Heart left ventricle (tissue), 16 donors: ENCODE measurements around the gene TMEM272. TPM values are rescaled to one million over a fixed set of nuclear protein-coding genes. Genes with fewer than 3 reads are reported as not detected.

ENCODE experiments used
- ATAC-seq, 4 donors: fragments of 200-7000 bp; cut with Tn5 transposase; one replicate each; pipeline ENCODE4 v1.9.1; 2020 to 2022; ENCODE audit warnings: moderate library complexity in 4 of 4, mild to moderate bottlenecking in 3 of 4, moderate number of reproducible peaks in 1 of 4
- DNase-seq, 5 donors: peaks; one replicate each; pipeline ENCODE4 v3.0.0-alpha.2; 2020
- H3K27ac ChIP-seq, 12 donors: fragments of 200-600 bp; sonication (generic) in 4 of 12; one replicate each; pipeline versions ENCODE4 v1.5.0 to v1.8.0; 2016 to 2022; ENCODE audit warnings: mild to moderate bottlenecking in 2 of 12
- H3K27me3 ChIP-seq, 9 donors: fragments of 200-600 bp; sonication (generic) in 2 of 9; one replicate each; pipeline versions ENCODE4 v1.5.1 to v1.8.0; 2016 to 2022; ENCODE audit warnings: mild to moderate bottlenecking in 3 of 9
- H3K36me3 ChIP-seq, 9 donors: fragments of 200-600 bp; sonication (generic) in 2 of 9; one replicate each; pipeline versions ENCODE4 v1.5.0 to v1.8.0; 2018 to 2022; ENCODE audit warnings: mild to moderate bottlenecking in 2 of 9
- H3K4me1 ChIP-seq, 12 donors: fragments of 200-600 bp; sonication (generic) in 4 of 12; one replicate each; pipeline versions ENCODE4 v1.5.0 to v1.8.0; 2016 to 2022; ENCODE audit warnings: mild to moderate bottlenecking in 3 of 12
- H3K4me3 ChIP-seq, 12 donors: fragments of 200-600 bp; sonication (generic) in 4 of 12; one replicate each; pipeline versions ENCODE4 v1.5.0 to v1.8.0; 2017 to 2022; ENCODE audit warnings: mild to moderate bottlenecking in 9 of 12, moderate library complexity in 4 of 12
- H3K9me3 ChIP-seq, 12 donors: fragments of 200-600 bp; sonication (generic) in 4 of 12; one replicate each; pipeline versions ENCODE4 v1.5.0 to v1.8.0; 2016 to 2022; ENCODE audit warnings: mild to moderate bottlenecking in 1 of 12
- CTCF ChIP-seq, 12 donors: fragments of 200-600 bp; sonication (generic) in 4 of 12; IDR thresholded peaks; one replicate each; pipeline versions ENCODE4 v1.5.0 to v1.8.0; 2018 to 2022; ENCODE audit warnings: antibody characterized with exemption in 12 of 12, mild to moderate bottlenecking in 5 of 12
- POLR2A ChIP-seq, 2 donors: fragments of 450-650 bp; IDR thresholded peaks; one replicate each; pipeline ENCODE4 v1.6.1; 2017; ENCODE audit warnings: antibody characterized with exemption in 2 of 2, mild to moderate bottlenecking in 2 of 2, moderate library complexity in 2 of 2
- WGBS, 4 donors: extraction: QIAGEN DNeasy Blood & Tissue Kit in 2 of 4; methylation state at CpG; one replicate each; pipeline versions ENCODE4 v1.1.5 to v1.1.7; 2013 to 2018; 5-methylcytosine and 5-hydroxymethylcytosine counted together
- intact Hi-C, 10 donors: fragments of 100-400 bp; cut with DNase I; formaldehyde crosslinking; loops; one replicate each; pipeline versions ENCODE4 v1.11.1 to v1.14.2; 2022
- polyA plus RNA-seq, 2 donors: library from polyadenylated mRNA; stranded (reverse); fragments of 200-250 nt; gene quantifications; one replicate each; pipeline ENCODE4 v1.2.3, GENCODE V29; 2013
- total RNA-seq, 9 donors: library from RNA; depleted of rRNA in 2 of 9; stranded (reverse); fragments of >200 nt in 2 of 9; fragmentation: NEBNext Ultra II Directional in 3 of 9; extraction: Animal tissue kit (Norgen Biotek cat#: 25700) in 3 of 9; gene quantifications; one replicate each; pipeline versions ENCODE4 v1.1.0 to v1.2.4, GENCODE V29; 2016 to 2023
- donor health status: ischemic (EF 13 %, LVEDD 7.1; RV severe dilation, severe dysfunction).
- donor health status: healthy with polysubstance abuse.
- donor health status: DM: no; HTN: yes; CAD: no.
- donor health status: DM: no; HTN: no; CAD: no.
- donor health status: ischemic (EF 25% LVEDD 6.9; RV normal size, moderate dysfunction).
- donor health status: ischemic (EF 25% LVEDD 5.7; RV mildly dilated, moderate dysfunction).
- donor health status: healthy.
- donor health status: DM: yes; HTN: yes; CAD: no.
- donor health status: ischemic (EF 35%, LVEDD 5.7; RV mildly dilated, moderate dysfunction).
- donor health status: nonischemic (EF 11% LVEDD 7.7; RV severe dilation, severe dysfunction).
- donor health status: DM: yes; HTN: yes; CAD: no.
- donor health status: PGD.
- donor health status: ischemic (EF 29% LVEDD 5.4; RV normal size, mild dysfunction).
- donor health status: nonischemic (EF 23%, LVEDD 6.1; RV moderate dilation, normal function).

TMEM272 gene
- total and polyA plus RNA-seq, 11 donors: 0.14 to 1.6 (median 0.33) TPM; not detected in 1

- H3K27ac ChIP-seq: peak overlapping the region; percentile 97 to 100 (median 100)
- no peaks in the 10 kb centered on the region for H3K27me3 ChIP-seq
- DNase-seq (peak in 4 of 5 donors; percentile 47 to 57 (median 49)), ATAC-seq (no peak)
- H3K36me3 ChIP-seq: no peaks in the 10 kb centered on the region
- H3K9me3 ChIP-seq: no peaks in the 10 kb centered on the region
- intact Hi-C loops: loop anchor here (2.0 to 10.0 kb wide), 7 partner anchors 217 to 848 kb away; partner anchors contain the start of genes INTS6 (in 8 of the 10), WDFY2 (in 4 of the 10), FAM124A (in 1 of the 10) and SUGT1 (in 1 of the 10)
- H3K4me3 ChIP-seq: peak overlapping the region; percentile 60 to 97 (median 78)
- TF ChIP-seq CTCF (IDR thresholded peaks at IDR 0.05) (no peak), POLR2A (IDR thresholded peaks at IDR 0.05) (no peak)
- H3K4me1 ChIP-seq: peaks cover 6 to 62% (median 41%) of the 10 kb centered on the region in 12 donors
- WGBS, 4 donors: 16 to 19% (median 17%) methylated on average over 29 to 31 of the region's 31 CpGs
These were observed 40.4 kb downstream of the TMEM272 start for GRCh38 chr13:51804295-51805172.

GRCh38 chr13:51803422-51804294 is 41.3 kb downstream of the TMEM272 start, which contains the start of gene DHRS12:
DHRS12 (minus strand) TSS chr13:51804163; CDS start chr13:51799659, 4,504 bp downstream.
- Histone ChIP-seq H3K27ac (peak within 1 kb of the TSS; percentile 97 to 100 (median 100)), H3K4me1 (peaks cover 6 to 62% (median 41%) of the 10 kb centered on the region in 12 donors), H3K27me3 (no peaks in the 10 kb centered on the region), H3K4me3 (peak within 1 kb of the TSS; percentile 60 to 97 (median 78)), H3K9me3 (no peaks in the 10 kb centered on the region), H3K36me3 (peaks cover 0 to 6% (median 0%) of the 10 kb centered on the region in 9 donors)
- peak; percentile 94 to 96 (median 95) for DNase-seq
- ATAC-seq: peak; percentile 70 to 93 (median 88)
- intact Hi-C loops: loop anchor here (2.0 to 10.0 kb wide), 8 partner anchors 216 to 849 kb away; partner anchors contain the start of genes INTS6 (in 8 of the 10), WDFY2 (in 5 of the 10), FAM124A (in 1 of the 10) and SUGT1 (in 1 of the 10)
- TF ChIP-seq CTCF (IDR thresholded peaks at IDR 0.05) (peak in 3 of 12 donors; percentile 6 to 27 (median 19)), POLR2A (IDR thresholded peaks at IDR 0.05) (peak in 1 of 2 donors; percentile 94)
- WGBS, 4 donors: 0 to 1% (median 0%) methylated on average over 13 to 91 of the region's 91 CpGs

GRCh38 chr13:51802631-51803418 is 42.2 kb downstream of the TMEM272 start:
- no peak for ATAC-seq
- H3K27me3 ChIP-seq: no peaks in the 10 kb centered on the region
- H3K4me1 ChIP-seq: peaks cover 6 to 62% (median 41%) of the 10 kb centered on the region in 12 donors
- H3K27ac ChIP-seq: peak overlapping the region; percentile 97 to 100 (median 100)
- 49 to 55% (median 49%) methylated on average over 9 of the region's 9 CpGs for WGBS, 4 donors
- H3K9me3 ChIP-seq: no peaks in the 10 kb centered on the region
- no peak for TF ChIP-seq POLR2A (IDR thresholded peaks at IDR 0.05)
- no peak for TF ChIP-seq CTCF (IDR thresholded peaks at IDR 0.05)
- H3K4me3 ChIP-seq: peak overlapping the region; percentile 60 to 97 (median 78)
- DNase-seq: no peak
- intact Hi-C loops: loop anchor here (2.0 to 10.0 kb wide), 7 partner anchors 216 to 849 kb away; partner anchors contain the start of genes INTS6 (in 7 of the 10), WDFY2 (in 5 of the 10), FAM124A (in 1 of the 10) and SUGT1 (in 1 of the 10)
- H3K36me3 ChIP-seq: peaks cover 0 to 14% (median 0%) of the 10 kb centered on the region in 9 donors
